ENCODE data around the gene PLXNB1.

The PLXNB1 gene

GRCh38 chr3:48431224-48432029 is 1.5 kb upstream of the PLXNB1 start:
- TF ChIP-seq, protein P1, sequence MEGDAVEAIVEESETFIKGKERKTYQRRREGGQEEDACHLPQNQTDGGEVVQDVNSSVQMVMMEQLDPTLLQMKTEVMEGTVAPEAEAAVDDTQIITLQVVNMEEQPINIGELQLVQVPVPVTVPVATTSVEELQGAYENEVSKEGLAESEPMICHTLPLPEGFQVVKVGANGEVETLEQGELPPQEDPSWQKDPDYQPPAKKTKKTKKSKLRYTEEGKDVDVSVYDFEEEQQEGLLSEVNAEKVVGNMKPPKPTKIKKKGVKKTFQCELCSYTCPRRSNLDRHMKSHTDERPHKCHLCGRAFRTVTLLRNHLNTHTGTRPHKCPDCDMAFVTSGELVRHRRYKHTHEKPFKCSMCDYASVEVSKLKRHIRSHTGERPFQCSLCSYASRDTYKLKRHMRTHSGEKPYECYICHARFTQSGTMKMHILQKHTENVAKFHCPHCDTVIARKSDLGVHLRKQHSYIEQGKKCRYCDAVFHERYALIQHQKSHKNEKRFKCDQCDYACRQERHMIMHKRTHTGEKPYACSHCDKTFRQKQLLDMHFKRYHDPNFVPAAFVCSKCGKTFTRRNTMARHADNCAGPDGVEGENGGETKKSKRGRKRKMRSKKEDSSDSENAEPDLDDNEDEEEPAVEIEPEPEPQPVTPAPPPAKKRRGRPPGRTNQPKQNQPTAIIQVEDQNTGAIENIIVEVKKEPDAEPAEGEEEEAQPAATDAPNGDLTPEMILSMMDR (conservative IDR thresholded peaks at IDR 0.05) = no peak
- peak overlapping the region; percentile 96 for H3K27ac ChIP-seq

DNA sequence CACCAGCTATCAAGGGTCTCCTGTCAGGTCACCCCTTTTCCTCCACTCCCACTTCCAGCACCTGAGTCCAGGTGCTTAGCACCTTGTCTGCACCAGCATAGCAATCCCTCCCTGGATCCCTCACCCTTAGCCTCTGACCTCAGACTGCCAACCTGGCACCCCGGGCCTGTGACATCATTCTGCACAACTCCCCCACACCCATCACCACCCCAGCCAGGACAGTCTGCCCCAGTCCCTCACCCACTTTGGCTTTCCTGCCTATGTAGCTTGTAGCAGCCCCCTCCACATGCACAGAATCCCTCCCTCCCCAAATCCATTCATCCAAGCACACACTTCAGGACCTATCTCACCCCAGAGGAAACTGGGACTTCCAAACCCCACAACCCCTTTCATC is 819 bp upstream of the PLXNB1 start:
- H3K27ac ChIP-seq = peak overlapping the region; percentile 96
- TF ChIP-seq, protein P1 (conservative IDR thresholded peaks at IDR 0.05) = no peak

- TF ChIP-seq, protein P1 (conservative IDR thresholded peaks at IDR 0.05) = no peak
- H3K27ac ChIP-seq = peak overlapping the region; percentile 96
These were observed 448 bp downstream of the PLXNB1 start for GRCh38 chr3:48429317-48429959.

GRCh38 chr3:48428572-48429316 is 1.1 kb downstream of the PLXNB1 start:
- TF ChIP-seq, protein P1 (conservative IDR thresholded peaks at IDR 0.05) = no peak
- H3K27ac ChIP-seq = peak overlapping the region; percentile 96

GRCh38 chr3:48428088-48428571 is 1.8 kb downstream of the PLXNB1 start:
- TF ChIP-seq, protein P1 (conservative IDR thresholded peaks at IDR 0.05) = no peak

GRCh38 chr3:48427630-48427962 is 2.3 kb downstream of the PLXNB1 start:
- TF ChIP-seq, protein P1 (conservative IDR thresholded peaks at IDR 0.05) = no peak
- H3K27ac ChIP-seq = peak overlapping the region; percentile 96

More at GRCh38 chr3:48428088-48428571, 1.8 kb downstream of the PLXNB1 start:
- peak overlapping the region; percentile 96 for H3K27ac ChIP-seq

All from VCaP (cell line).